LNCaP clone FGC (cell line): Measurements from ENCODE around the gene FLNB.

ENCODE experiments used
- DNase-seq: peaks from one replicate; pipeline ENCODE4 v3.0.0-alpha.2; 2011; ENCODE audit warnings: low read depth
- H3K4me3 ChIP-seq: 2 replicates; pipeline ENCODE4 v1.5.1; 2011; ENCODE audit warnings: mild to moderate bottlenecking, low read depth, low read length, control low read depth
- TF ChIP-seq, protein P1 (sequence below): IDR thresholded peaks from 2 replicates; pipeline ENCODE4 v1.5.1; 2012; ENCODE audit warnings: mild to moderate bottlenecking; ENCODE audit not compliant: control insufficient read depth, insufficient read depth; ENCODE audit errors: extremely low read depth

FLNB gene

GRCh38 chr3:58180940-58181587 lies 172.8 kb downstream of the FLNB start:
- no peak overlapping the region for H3K4me3 ChIP-seq
- no peak for DNase-seq
- TF ChIP-seq, protein P1, sequence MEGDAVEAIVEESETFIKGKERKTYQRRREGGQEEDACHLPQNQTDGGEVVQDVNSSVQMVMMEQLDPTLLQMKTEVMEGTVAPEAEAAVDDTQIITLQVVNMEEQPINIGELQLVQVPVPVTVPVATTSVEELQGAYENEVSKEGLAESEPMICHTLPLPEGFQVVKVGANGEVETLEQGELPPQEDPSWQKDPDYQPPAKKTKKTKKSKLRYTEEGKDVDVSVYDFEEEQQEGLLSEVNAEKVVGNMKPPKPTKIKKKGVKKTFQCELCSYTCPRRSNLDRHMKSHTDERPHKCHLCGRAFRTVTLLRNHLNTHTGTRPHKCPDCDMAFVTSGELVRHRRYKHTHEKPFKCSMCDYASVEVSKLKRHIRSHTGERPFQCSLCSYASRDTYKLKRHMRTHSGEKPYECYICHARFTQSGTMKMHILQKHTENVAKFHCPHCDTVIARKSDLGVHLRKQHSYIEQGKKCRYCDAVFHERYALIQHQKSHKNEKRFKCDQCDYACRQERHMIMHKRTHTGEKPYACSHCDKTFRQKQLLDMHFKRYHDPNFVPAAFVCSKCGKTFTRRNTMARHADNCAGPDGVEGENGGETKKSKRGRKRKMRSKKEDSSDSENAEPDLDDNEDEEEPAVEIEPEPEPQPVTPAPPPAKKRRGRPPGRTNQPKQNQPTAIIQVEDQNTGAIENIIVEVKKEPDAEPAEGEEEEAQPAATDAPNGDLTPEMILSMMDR, result no peak

DNA sequence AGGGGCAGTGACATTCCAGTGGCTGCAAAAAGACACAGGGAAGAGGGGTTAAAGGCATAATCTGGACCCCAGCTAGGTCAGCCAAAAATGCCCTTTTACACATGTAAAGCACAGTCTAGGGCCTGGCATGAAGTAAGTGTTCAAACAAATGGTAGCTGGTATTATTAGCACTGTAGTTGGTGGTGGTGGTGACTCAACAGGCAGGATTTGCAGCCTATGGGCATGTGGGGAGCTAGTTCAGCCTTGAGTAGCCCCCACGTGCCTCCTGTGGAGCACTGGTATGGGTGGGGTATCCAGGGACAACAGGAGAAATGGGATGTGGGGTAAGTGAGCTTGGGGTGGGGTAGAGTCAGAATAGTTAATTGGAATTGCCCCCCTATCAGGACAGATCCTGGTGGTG lies 175.0 kb downstream of the FLNB start:
- TF ChIP-seq, protein P1, result no peak
- H3K4me3 ChIP-seq, result no peak overlapping the region
- DNase-seq, result no peak

- DNase-seq, result no peak
- no peak overlapping the region for H3K4me3 ChIP-seq
- TF ChIP-seq, protein P1, result no peak
Measured at GRCh38 chr3:58183891-58184290, 175.7 kb downstream of the FLNB start.

DNA sequence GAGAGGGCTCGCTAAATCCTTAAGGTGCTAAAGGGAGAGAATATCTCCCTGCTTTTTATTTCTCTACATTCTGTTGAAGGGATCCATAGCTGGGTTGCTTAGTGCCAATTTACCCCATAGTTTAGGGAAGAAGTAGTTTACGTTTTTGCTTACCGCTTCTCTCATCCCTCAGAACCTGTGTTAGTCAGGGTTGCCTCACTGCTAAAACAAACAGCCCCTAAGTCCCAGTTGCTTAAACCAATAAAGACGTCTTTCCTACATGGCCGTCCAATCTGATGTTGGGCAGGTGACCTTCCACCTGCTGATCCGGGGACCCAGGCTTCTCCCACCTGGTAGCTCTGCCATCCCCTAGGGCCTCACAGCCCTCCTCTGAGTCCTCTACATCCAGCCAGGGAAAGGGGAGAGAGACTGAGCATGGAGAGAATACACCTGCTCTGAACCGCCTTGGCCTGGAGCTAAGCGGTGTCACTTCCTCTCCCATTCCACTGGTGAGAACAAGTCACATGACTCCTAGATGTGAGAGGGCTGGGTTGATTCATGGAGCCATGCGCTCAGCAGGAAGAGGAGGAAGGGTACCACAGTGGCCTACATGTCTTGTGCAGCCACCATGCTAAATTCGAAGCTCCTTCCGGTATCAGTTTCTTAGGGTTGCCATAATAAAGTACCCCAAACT lies 176.2 kb downstream of the FLNB start:
- TF ChIP-seq, protein P1, result no peak
- H3K4me3 ChIP-seq, result no peak overlapping the region
- DNase-seq, result no peak

- TF ChIP-seq, protein P1, result no peak
- no peak for DNase-seq
- H3K4me3 ChIP-seq, result no peak overlapping the region
Measured at GRCh38 chr3:58184982-58185360, 176.7 kb downstream of the FLNB start.

GRCh38 chr3:58188173-58188564 lies 179.9 kb downstream of the FLNB start:
- no peak for DNase-seq
- TF ChIP-seq, protein P1, result no peak
- no peak overlapping the region for H3K4me3 ChIP-seq

- DNase-seq, result no peak
- TF ChIP-seq, protein P1, result no peak
- H3K4me3 ChIP-seq, result no peak overlapping the region
Measured at GRCh38 chr3:58188921-58189451, 180.8 kb downstream of the FLNB start.
